Lower leg skin (tissue), 4 donors: ENCODE data around the gene AOPEP. TPM values are rescaled to one million over a fixed set of nuclear protein-coding genes. Genes with fewer than 3 reads are reported as not detected.
A peak's percentile ranks its signal among the peaks of the same experiment; 100 is the strongest.

Experiments
- DNase-seq, 2 donors: peaks; one replicate each; pipeline ENCODE4 v3.0.0-alpha.2; 2019; ENCODE audit warnings: low spot score in 2 of 2
- H3K4me3 ChIP-seq: fragments of 200-600 bp; sonication (generic); 2 replicates; pipeline ENCODE4 v1.5.1; 2017; ENCODE audit warnings: mild to moderate bottlenecking, low read depth; ENCODE audit not compliant: poor library complexity, severe bottlenecking
- CTCF ChIP-seq, 3 donors: fragments of 450-650 bp; IDR thresholded peaks; one replicate each; pipeline ENCODE4 v1.5.1; 2016; ENCODE audit warnings: antibody characterized with exemption in 3 of 3, mild to moderate bottlenecking in 3 of 3, moderate library complexity in 2 of 3
- POLR2A ChIP-seq, 2 donors: fragments of 450-650 bp; IDR thresholded peaks; one replicate each; pipeline ENCODE4 v1.6.1; 2016 to 2017; ENCODE audit warnings: antibody characterized with exemption in 2 of 2, mild to moderate bottlenecking in 1 of 2, moderate library complexity in 1 of 2
- WGBS, 2 donors: methylation state at CpG; one replicate each; pipeline ENCODE4 v1.1.5; 2018; 5-methylcytosine and 5-hydroxymethylcytosine counted together
- intact Hi-C: fragments of 100-400 bp; cut with DNase I; formaldehyde crosslinking; loops from one replicate; pipeline ENCODE4 v1.15.0; 2023; ENCODE audit warnings: low total_unique reads
- total RNA-seq, 4 donors: library from RNA; depleted of rRNA; stranded (reverse); fragments of >200 nt; gene quantifications; one replicate each; pipeline ENCODE4 v1.1.0, GENCODE V29; 2016

The AOPEP gene
- total RNA-seq, 4 donors from 2014 or later = 66.3 to 136 (median 118) TPM

- intact Hi-C loops = no loop called here
- TF ChIP-seq POLR2A (IDR thresholded peaks at IDR 0.05) = no peak
- TF ChIP-seq CTCF (IDR thresholded peaks at IDR 0.05) = no peak
- H3K4me3 ChIP-seq = no peak overlapping the region
- peak in 1 of 2 donors; percentile 39 for DNase-seq
- 67 to 69% methylated on average over 7 of the region's 7 CpGs for WGBS, 2 donors
Measured at GRCh38 chr9:94705162-94705702, 21.3 kb upstream of the AOPEP start.

- DNase-seq = peak in 1 of 2 donors; percentile 37
- WGBS, 2 donors = 84 to 86% methylated on average over 5 of the region's 5 CpGs
- intact Hi-C loops = no loop called here
- TF ChIP-seq POLR2A (IDR thresholded peaks at IDR 0.05) = no peak
- TF ChIP-seq CTCF (IDR thresholded peaks at IDR 0.05) = no peak
- H3K4me3 ChIP-seq = no peak overlapping the region
Measured at GRCh38 chr9:94706922-94707321, 19.6 kb upstream of the AOPEP start.

GRCh38 chr9:94713436-94714215 lies 12.9 kb upstream of the AOPEP start:
- TF ChIP-seq POLR2A (IDR thresholded peaks at IDR 0.05) (no peak), CTCF (IDR thresholded peaks at IDR 0.05) (no peak)
- DNase-seq = no peak
- WGBS, 2 donors = 65 to 70% methylated on average over 7 of the region's 7 CpGs
- no peak overlapping the region for H3K4me3 ChIP-seq
- intact Hi-C loops = no loop called here

GRCh38 chr9:94714494-94714893 lies 12.0 kb upstream of the AOPEP start:
- intact Hi-C loops = no loop called here
- H3K4me3 ChIP-seq = no peak overlapping the region
- DNase-seq = no peak
- TF ChIP-seq POLR2A (IDR thresholded peaks at IDR 0.05) (no peak), CTCF (IDR thresholded peaks at IDR 0.05) (no peak)
- 78 to 84% methylated on average over 4 of the region's 4 CpGs for WGBS, 2 donors

- no peak overlapping the region for H3K4me3 ChIP-seq
- intact Hi-C loops = no loop called here
- DNase-seq = no peak
- no peak for TF ChIP-seq CTCF (IDR thresholded peaks at IDR 0.05)
- TF ChIP-seq POLR2A (IDR thresholded peaks at IDR 0.05) = no peak
- WGBS, 2 donors = 60 to 65% methylated on average over 3 of the region's 3 CpGs
Measured at GRCh38 chr9:94717761-94718160, 8.7 kb upstream of the AOPEP start.
